ENCODE measurements around the gene LRRK2. TPM values are rescaled to one million over a fixed set of nuclear protein-coding genes. Genes with fewer than 3 reads are reported as not detected.

LRRK2 gene
- total and polyA plus RNA-seq, 12 donors = 0.99 to 9.1 (median 6.2) TPM

- Histone ChIP-seq H3K27me3 (no peaks in the 10 kb centered on the region), H3K9me3 (no peaks in the 10 kb centered on the region), H3K4me1 (peaks cover 0 to 6% (median 0%) of the 10 kb centered on the region in 9 donors), H3K36me3 (peaks cover 0 to 74% (median 3%) of the 10 kb centered on the region in 9 donors), H3K4me3 (no peak overlapping the region), H3K27ac (no peak overlapping the region)
- 43 to 47% methylated on average over 1 of the region's 1 CpG for WGBS, 2 donors
- intact Hi-C loops (cut with DNase I) = loop anchor here in 1 of 10 donors (10.0 kb wide), 1 partner anchor 570 kb away; no protein-coding TSS in a partner anchor
- ATAC-seq (no peak), DNase-seq (no peak)
- TF ChIP-seq, protein P1, sequence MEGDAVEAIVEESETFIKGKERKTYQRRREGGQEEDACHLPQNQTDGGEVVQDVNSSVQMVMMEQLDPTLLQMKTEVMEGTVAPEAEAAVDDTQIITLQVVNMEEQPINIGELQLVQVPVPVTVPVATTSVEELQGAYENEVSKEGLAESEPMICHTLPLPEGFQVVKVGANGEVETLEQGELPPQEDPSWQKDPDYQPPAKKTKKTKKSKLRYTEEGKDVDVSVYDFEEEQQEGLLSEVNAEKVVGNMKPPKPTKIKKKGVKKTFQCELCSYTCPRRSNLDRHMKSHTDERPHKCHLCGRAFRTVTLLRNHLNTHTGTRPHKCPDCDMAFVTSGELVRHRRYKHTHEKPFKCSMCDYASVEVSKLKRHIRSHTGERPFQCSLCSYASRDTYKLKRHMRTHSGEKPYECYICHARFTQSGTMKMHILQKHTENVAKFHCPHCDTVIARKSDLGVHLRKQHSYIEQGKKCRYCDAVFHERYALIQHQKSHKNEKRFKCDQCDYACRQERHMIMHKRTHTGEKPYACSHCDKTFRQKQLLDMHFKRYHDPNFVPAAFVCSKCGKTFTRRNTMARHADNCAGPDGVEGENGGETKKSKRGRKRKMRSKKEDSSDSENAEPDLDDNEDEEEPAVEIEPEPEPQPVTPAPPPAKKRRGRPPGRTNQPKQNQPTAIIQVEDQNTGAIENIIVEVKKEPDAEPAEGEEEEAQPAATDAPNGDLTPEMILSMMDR (IDR thresholded peaks at IDR 0.05) = no peak
Measured at GRCh38 chr12:40344312-40344711, 119.5 kb downstream of the LRRK2 start.

- H3K4me1 ChIP-seq = peaks cover 0 to 3% (median 0%) of the 10 kb centered on the region in 9 donors
- H3K9me3 ChIP-seq = no peaks in the 10 kb centered on the region
- ATAC-seq (peak in 3 of 8 donors; percentile 29 to 74 (median 33)), DNase-seq (no peak)
- intact Hi-C loops (cut with DNase I) = no loop called here
- no peaks in the 10 kb centered on the region for H3K27me3 ChIP-seq
- H3K36me3 ChIP-seq = peaks cover 0 to 74% (median 5%) of the 10 kb centered on the region in 9 donors
- 78% methylated on average over 1 of the region's 1 CpG for WGBS, 2 donors
- H3K4me3 ChIP-seq = no peak overlapping the region
- TF ChIP-seq, protein P1 (IDR thresholded peaks at IDR 0.05) = no peak
- H3K27ac ChIP-seq = no peak overlapping the region
Measured at GRCh38 chr12:40351976-40352375, 127.2 kb downstream of the LRRK2 start.

- TF ChIP-seq, protein P1 (IDR thresholded peaks at IDR 0.05) = peak in 1 of 9 donors; percentile 16
- no peak overlapping the region for H3K4me3 ChIP-seq
- H3K27me3 ChIP-seq = no peaks in the 10 kb centered on the region
- no peaks in the 10 kb centered on the region for H3K4me1 ChIP-seq
- no peak overlapping the region for H3K27ac ChIP-seq
- ATAC-seq (no peak), DNase-seq (no peak)
- intact Hi-C loops (cut with DNase I) = no loop called here
- peaks cover 0 to under 1% (median 0%) of the 10 kb centered on the region in 9 donors for H3K36me3 ChIP-seq
- peaks cover 0 to 10% (median 0%) of the 10 kb centered on the region in 11 donors for H3K9me3 ChIP-seq
- WGBS, 2 donors = 62 to 64% methylated on average over 6 of the region's 6 CpGs
Measured at GRCh38 chr12:40375076-40375475, 150.3 kb downstream of the LRRK2 start.

DNA sequence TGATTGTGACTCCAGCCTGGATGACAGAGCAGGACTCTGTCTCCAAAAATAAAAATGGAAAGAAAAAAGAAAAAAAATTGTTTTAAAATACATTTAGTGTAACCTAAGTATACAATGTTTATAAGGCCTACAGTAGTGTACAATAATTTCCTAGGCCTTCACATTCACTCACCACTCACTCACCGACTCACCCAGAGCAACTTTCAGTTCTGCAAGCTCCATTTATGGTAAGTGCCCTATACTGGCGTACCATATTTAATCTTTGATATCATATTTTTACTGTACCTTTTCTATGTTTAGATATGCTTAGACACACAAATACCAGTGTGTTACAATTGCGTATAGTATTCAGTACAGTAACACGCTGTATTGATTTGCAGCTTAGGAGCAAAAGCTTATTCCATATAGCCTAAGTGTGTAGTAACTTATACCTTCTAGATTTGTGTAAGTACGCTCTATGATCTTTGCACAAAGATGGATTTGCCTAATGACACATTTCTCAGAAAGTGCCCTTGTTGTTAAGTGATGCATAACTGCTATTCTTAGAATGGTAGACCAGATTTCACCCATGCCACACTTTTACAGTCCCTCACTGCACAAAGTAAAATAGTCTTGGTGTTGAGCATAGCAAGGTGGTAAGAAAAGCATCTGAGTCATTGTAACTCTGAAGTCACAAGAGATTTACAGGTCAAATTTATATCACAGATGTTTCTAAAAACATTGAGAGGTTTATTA lies 151.9 kb downstream of the LRRK2 start:
- no peak overlapping the region for H3K4me3 ChIP-seq
- no peaks in the 10 kb centered on the region for H3K27me3 ChIP-seq
- no peaks in the 10 kb centered on the region for H3K36me3 ChIP-seq
- ATAC-seq (no peak), DNase-seq (no peak)
- TF ChIP-seq, protein P1 (IDR thresholded peaks at IDR 0.05) = no peak
- WGBS, 2 donors = 91 to 93% methylated on average over 5 of the region's 5 CpGs
- H3K27ac ChIP-seq = no peak overlapping the region
- H3K4me1 ChIP-seq = no peaks in the 10 kb centered on the region
- intact Hi-C loops (cut with DNase I) = no loop called here
- H3K9me3 ChIP-seq = peaks cover 0 to 10% (median 0%) of the 10 kb centered on the region in 11 donors
